Lung (tissue), 12 donors: ENCODE measurements around the gene ANKRD33. TPM values are rescaled to one million over a fixed set of nuclear protein-coding genes. Genes with fewer than 3 reads are reported as not detected.

Experiments
- ATAC-seq: fragments of 200-7000 bp; cut with Tn5 transposase; one replicate; pipeline ENCODE4 v1.9.1; 2020; ENCODE audit warnings: moderate number of reproducible peaks; ENCODE audit not compliant: insufficient read depth, low FRiP score
- DNase-seq, 3 donors: peaks; one replicate each; pipeline ENCODE4 v3.0.0-alpha.2; 2013 to 2017
- H3K27ac ChIP-seq, 2 donors: one replicate each; pipeline ENCODE4 v1.5.1; 2013; ENCODE audit warnings: mild to moderate bottlenecking in 2 of 2, moderate library complexity in 2 of 2, control low read depth in 1 of 2, inconsistent platforms in 1 of 2, low read depth in 1 of 2, low read length in 1 of 2
- H3K27me3 ChIP-seq, 3 donors: one replicate each; pipeline ENCODE4 v1.5.1; 2013; ENCODE audit warnings: low read length in 2 of 3; ENCODE audit not compliant: control insufficient read depth in 3 of 3, insufficient read depth in 3 of 3
- H3K36me3 ChIP-seq, 4 donors: one replicate each; pipeline ENCODE4 v1.5.1; 2013; ENCODE audit warnings: low read length in 4 of 4, mild to moderate bottlenecking in 1 of 4, moderate library complexity in 1 of 4; ENCODE audit not compliant: control insufficient read depth in 4 of 4, insufficient read depth in 4 of 4
- H3K4me1 ChIP-seq, 5 donors: one replicate each; pipeline ENCODE4 v1.5.1; 2013; ENCODE audit warnings: low read length in 5 of 5, mild to moderate bottlenecking in 2 of 5, moderate library complexity in 1 of 5; ENCODE audit not compliant: control insufficient read depth in 5 of 5, insufficient read depth in 5 of 5
- H3K4me3 ChIP-seq: one replicate; pipeline ENCODE4 v1.5.1; 2013; ENCODE audit warnings: mild to moderate bottlenecking, control low read depth, moderate library complexity
- H3K9ac ChIP-seq, 2 donors: one replicate each; pipeline ENCODE4 v1.5.1; 2013; ENCODE audit warnings: low read length in 2 of 2, control low read depth in 1 of 2; ENCODE audit not compliant: insufficient read depth in 1 of 2
- H3K9me3 ChIP-seq, 4 donors: one replicate each; pipeline ENCODE4 v1.5.1; 2013; ENCODE audit warnings: low read length in 3 of 4, mild to moderate bottlenecking in 1 of 4, moderate library complexity in 1 of 4; ENCODE audit not compliant: control insufficient read depth in 4 of 4, insufficient read depth in 3 of 4
- WGBS, 2 donors: extraction: QIAGEN DNeasy Blood & Tissue Kit; methylation state at CpG; one replicate each; pipeline ENCODE4 v1.1.7; 2013; 5-methylcytosine and 5-hydroxymethylcytosine counted together
- polyA plus RNA-seq, 2 donors: library from polyadenylated mRNA; stranded (reverse); fragments of 200-250 nt; gene quantifications; one replicate each; pipeline ENCODE4 v1.2.1, GENCODE V29; 2013
- total RNA-seq, 2 donors: library from RNA; depleted of rRNA in 1 of 2; stranded (reverse); fragments of >200 nt in 1 of 2; gene quantifications; one replicate each; pipeline ENCODE4 v1.2.1, GENCODE V29; 2014 to 2021
- TF ChIP-seq, protein P1 (sequence below): IDR thresholded peaks from 2 replicates; pipeline ENCODE4 v1.5.1; 2012; ENCODE audit warnings: mild to moderate bottlenecking; ENCODE audit errors: control extremely low read depth, extremely low read depth
- donor health status: control.
- donor health status: control.
- donor health status: Bipolar disorder and iron deficiency.
- donor health status: healthy.
- donor health status: DM: yes; HTN: yes; CAD: no.

The ANKRD33 gene
- total and polyA plus RNA-seq, 4 donors = 0.14 to 0.50 (median 0.23) TPM

DNA sequence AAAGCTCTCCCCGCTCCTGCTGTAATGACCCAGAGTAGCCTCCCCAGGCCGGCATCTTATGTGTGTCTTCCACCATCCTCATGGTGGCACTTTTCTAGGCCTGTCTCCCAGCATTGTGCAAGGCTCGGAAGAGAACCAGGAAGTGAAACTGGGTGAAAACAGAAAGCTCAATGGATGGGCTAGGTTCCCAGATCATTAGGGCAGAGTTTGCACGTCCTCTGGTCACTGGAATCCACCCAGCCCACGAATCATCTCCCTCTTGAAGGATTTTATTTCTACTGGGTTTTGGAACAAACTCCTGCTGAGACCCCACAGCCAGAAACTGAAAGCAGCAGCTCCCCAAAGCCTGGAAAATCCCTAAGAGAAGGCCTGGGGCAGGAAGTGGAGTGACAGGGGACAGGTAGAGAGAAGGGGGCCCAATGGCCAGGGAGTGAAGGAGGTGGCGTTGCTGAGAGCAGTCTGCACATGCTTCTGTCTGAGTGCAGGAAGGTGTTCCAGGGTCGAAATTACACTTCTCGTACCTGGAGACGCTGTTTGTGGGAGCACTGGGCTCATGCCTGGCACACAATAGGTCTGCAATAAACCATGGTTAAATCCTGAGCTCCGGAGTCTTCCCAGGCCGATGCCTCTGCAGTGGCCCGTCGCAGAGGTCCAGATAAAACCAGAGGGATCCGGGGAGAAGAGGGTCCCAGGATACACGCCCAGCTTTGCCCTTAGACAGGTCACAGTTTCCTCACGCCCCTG lies 35.0 kb downstream of the ANKRD33 start:
- ATAC-seq = peak; percentile 35
- peak; percentile 46 to 85 (median 65) for DNase-seq
- H3K9ac ChIP-seq = no peak overlapping the region
- H3K36me3 ChIP-seq = peaks cover 0 to 7% (median 3%) of the 10 kb centered on the region in 4 donors
- WGBS, 2 donors = 43 to 51% methylated on average over 16 of the region's 16 CpGs
- no peak overlapping the region for H3K4me3 ChIP-seq
- H3K27ac ChIP-seq = peak overlapping the region; percentile 42 to 58
- H3K4me1 ChIP-seq = peaks cover 0 to 34% (median 3%) of the 10 kb centered on the region in 5 donors
- H3K27me3 ChIP-seq = no peaks in the 10 kb centered on the region
- TF ChIP-seq, protein P1, sequence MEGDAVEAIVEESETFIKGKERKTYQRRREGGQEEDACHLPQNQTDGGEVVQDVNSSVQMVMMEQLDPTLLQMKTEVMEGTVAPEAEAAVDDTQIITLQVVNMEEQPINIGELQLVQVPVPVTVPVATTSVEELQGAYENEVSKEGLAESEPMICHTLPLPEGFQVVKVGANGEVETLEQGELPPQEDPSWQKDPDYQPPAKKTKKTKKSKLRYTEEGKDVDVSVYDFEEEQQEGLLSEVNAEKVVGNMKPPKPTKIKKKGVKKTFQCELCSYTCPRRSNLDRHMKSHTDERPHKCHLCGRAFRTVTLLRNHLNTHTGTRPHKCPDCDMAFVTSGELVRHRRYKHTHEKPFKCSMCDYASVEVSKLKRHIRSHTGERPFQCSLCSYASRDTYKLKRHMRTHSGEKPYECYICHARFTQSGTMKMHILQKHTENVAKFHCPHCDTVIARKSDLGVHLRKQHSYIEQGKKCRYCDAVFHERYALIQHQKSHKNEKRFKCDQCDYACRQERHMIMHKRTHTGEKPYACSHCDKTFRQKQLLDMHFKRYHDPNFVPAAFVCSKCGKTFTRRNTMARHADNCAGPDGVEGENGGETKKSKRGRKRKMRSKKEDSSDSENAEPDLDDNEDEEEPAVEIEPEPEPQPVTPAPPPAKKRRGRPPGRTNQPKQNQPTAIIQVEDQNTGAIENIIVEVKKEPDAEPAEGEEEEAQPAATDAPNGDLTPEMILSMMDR = no peak
- H3K9me3 ChIP-seq = no peaks in the 10 kb centered on the region

DNA sequence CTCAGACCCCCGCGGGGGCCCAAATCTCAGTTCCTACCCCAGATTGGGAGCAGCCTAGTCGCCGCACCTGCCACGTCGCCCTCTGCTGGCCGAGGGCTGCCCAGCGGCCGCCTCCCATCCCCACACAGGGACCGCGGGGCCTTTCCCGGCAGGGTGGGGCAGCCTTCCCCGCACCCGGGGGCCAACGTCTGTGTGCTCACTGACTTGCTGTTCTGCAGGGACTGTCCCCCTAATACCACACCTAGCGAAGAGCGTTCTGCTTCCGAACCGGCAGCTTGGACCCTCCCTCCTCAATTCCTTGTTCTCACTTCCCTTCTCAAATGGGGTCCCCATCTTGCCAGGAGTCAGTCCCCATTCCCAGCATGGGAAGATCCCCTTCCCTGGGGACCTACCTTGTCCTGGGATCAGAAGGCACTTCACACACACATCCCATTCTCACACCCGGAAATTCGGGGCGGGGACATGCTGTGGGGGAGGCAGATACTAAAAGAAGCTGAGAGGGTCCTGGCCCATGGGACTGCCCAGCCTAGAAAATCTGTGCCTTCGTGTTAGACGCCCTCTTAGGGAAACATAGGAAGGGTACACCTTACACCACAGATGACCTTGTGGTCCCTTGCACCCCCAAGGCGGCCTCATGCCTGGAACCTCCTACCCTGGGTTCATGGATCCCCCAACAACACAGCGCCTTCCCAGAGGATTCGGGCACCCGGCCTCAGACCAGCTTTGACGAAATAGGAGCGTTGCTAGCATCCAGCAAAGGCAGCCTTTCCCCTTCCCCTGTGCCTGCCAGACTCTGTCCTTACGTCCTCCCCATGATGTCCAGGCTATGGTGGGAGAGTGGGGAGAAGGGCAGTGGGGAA lies 35.8 kb downstream of the ANKRD33 start:
- no peak overlapping the region for H3K4me3 ChIP-seq
- H3K9ac ChIP-seq = no peak overlapping the region
- H3K27me3 ChIP-seq = no peaks in the 10 kb centered on the region
- TF ChIP-seq, protein P1 = peak; percentile 65
- no peaks in the 10 kb centered on the region for H3K9me3 ChIP-seq
- DNase-seq (peak in 1 of 3 donors; percentile 38), ATAC-seq (peak; percentile 23)
- H3K36me3 ChIP-seq = peaks cover 0 to 7% (median 2%) of the 10 kb centered on the region in 4 donors
- WGBS, 2 donors = 24% methylated on average over 31 of the region's 31 CpGs
- peak overlapping the region in 1 of 2 donors; percentile 58 for H3K27ac ChIP-seq
- peaks cover 0 to 28% (median 3%) of the 10 kb centered on the region in 5 donors for H3K4me1 ChIP-seq

DNA sequence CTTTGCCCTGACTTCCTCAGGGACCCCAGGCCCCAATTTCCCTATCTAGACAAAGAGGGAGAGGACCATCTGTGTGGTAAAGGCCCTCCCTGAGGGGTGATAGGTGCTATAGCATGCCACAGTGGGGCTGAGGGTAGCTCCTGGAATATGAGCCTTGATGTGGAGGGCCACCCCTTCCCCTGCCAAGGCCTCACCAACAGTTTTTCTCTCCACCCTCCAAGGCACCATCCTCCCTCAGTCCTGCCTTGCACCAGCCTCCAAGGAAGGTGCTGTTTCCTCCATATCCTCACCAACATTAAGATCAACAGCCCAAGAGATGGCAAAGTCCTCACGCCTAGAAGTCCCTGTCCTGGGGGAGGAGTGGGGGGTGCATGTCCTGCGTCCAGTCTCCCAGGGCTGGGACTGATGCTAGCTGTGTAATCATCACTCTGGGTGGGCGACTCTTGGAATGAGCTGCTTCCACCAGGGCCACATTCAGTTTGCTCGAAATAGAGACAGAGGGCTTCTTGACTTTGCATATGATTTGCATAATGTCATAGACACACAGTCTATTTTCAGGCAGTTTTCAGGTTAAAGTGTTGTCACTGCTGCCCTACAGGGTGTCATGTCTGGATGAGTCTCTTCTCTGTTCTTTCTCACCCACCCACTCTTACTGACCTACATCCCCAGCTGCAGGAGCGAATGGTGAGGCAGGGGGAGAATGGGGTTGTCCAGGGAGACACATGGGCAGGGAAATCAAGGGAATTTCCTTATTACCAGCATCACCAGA lies 36.8 kb downstream of the ANKRD33 start:
- no peak for ATAC-seq
- DNase-seq = no peak
- TF ChIP-seq, protein P1 = no peak
- peaks cover 0 to 28% (median 3%) of the 10 kb centered on the region in 5 donors for H3K4me1 ChIP-seq
- H3K4me3 ChIP-seq = no peak overlapping the region
- no peaks in the 10 kb centered on the region for H3K27me3 ChIP-seq
- 76 to 87% methylated on average over 5 of the region's 5 CpGs for WGBS, 2 donors
- no peaks in the 10 kb centered on the region for H3K9me3 ChIP-seq
- H3K27ac ChIP-seq = peak overlapping the region in 1 of 2 donors; percentile 48
- H3K9ac ChIP-seq = no peak overlapping the region
- H3K36me3 ChIP-seq = peaks cover 0 to 3% (median 0%) of the 10 kb centered on the region in 4 donors
